GM19025 (cell line): ENCODE data around the gene FERD3L.

Source experiments
- ATAC-seq: cut with Tn5 transposase; IDR thresholded peaks from one replicate; pipeline ENCODE4 v1.9.1; 2021; ENCODE audit warnings: mild to moderate bottlenecking, low read depth, moderate library complexity; ENCODE audit not compliant: unreplicated experiment

FERD3L gene

GRCh38 chr7:19102884-19103283 is 42.3 kb downstream of the FERD3L start:
- ATAC-seq: no peak

GRCh38 chr7:19101909-19102308 is 43.3 kb downstream of the FERD3L start:
- ATAC-seq: no peak

DNA sequence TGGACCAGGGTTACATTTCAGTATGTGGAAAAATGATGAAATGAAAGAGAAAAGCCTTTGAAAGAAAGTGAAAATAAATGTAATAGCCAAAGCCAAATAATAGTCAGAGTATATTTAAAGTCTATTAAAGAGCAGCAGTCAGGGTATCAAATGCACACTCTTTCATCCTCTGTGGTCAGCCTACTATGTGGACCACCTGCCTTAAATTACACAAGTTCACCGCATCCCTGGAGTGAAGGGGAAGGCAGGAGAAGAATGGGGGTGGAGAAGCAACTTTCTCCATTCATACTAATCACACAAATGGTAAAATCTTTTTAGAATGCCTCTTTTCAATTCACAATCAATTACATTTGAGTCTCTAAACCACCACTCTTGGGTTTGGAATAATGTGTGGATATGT is 43.7 kb downstream of the FERD3L start:
- ATAC-seq: no peak

DNA sequence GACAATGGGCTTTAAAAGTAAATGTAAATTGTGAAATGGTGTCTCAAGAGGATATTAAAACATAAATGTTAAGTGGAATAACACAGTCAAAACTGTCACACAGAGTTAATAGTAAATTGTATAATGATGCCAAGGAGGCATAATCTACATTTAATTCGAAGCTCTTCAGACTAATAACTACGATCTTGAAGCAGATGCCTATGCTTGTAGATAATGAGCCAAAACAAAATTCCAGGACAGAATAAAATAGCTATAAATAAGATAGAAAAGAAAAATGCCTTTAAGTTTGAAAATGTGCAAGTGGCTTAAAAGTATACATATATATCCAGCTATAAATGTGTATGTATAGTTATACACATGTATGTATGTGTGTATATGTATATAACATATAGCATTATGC is 45.3 kb downstream of the FERD3L start:
- ATAC-seq: no peak

DNA sequence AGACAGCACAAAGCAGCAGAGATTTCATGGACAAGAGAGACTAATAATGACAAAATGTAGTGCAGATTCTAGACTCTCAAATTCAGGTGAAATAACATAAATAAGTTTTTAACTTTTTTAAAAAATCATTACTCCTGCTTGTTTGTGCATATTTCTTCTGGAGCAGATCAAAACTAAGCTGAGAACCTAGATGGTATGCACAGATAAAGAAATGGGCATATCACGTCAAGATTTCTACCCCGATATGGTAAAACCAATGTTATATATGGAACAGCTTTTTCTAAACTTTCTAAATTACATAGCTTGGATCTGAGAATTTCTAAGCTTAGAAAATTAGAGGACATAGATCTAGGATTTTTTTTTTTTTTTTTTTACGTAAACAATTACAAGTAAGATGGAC is 46.0 kb downstream of the FERD3L start:
- ATAC-seq: no peak

GRCh38 chr7:19098510-19098909 is 46.7 kb downstream of the FERD3L start:
- no peak for ATAC-seq

- ATAC-seq: no peak
Observed at GRCh38 chr7:19097165-19098055, 47.8 kb downstream of the FERD3L start.

- ATAC-seq: no peak
Observed at GRCh38 chr7:19095353-19095860, 49.8 kb downstream of the FERD3L start.
